ENCODE data around the gene SLC13A4.

DNA sequence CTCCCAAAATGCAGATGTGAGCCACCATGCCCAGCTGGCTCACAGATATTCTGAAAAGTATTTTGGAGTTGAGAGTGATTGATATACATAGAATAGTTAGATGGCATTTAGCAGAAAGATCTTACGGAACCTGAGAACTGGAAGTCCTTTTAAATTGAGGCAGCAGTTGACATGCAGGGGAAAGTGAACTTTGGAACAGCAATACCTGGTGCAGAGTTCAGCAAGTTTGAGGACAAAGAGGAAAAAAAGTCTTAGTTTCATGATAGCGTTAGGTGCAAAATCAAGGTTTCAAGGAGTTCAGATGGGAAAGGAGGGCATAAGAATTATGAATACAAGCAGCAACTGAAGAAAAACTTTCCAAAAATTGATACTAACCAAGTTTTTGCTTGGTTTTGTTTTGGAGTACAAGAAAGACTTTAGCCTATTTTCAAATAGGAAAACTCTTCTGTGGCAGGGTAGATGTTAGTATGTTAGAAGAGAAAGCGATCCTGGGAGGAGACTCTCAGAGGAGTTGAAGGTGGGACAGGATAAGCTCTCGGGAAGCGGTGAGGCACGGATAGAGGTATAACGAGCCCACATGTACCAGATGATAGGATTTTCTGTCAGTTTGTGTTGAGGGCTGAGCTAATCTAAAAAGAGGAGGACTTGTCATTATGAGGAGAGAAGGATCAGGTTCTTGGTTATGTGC is 93.7 kb downstream of the SLC13A4 start:
- TF ChIP-seq, protein P1, sequence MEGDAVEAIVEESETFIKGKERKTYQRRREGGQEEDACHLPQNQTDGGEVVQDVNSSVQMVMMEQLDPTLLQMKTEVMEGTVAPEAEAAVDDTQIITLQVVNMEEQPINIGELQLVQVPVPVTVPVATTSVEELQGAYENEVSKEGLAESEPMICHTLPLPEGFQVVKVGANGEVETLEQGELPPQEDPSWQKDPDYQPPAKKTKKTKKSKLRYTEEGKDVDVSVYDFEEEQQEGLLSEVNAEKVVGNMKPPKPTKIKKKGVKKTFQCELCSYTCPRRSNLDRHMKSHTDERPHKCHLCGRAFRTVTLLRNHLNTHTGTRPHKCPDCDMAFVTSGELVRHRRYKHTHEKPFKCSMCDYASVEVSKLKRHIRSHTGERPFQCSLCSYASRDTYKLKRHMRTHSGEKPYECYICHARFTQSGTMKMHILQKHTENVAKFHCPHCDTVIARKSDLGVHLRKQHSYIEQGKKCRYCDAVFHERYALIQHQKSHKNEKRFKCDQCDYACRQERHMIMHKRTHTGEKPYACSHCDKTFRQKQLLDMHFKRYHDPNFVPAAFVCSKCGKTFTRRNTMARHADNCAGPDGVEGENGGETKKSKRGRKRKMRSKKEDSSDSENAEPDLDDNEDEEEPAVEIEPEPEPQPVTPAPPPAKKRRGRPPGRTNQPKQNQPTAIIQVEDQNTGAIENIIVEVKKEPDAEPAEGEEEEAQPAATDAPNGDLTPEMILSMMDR (IDR thresholded peaks at IDR 0.05; ENCODE audit: insufficient read depth, low read length) = no peak
- TF ChIP-seq, protein P2, sequence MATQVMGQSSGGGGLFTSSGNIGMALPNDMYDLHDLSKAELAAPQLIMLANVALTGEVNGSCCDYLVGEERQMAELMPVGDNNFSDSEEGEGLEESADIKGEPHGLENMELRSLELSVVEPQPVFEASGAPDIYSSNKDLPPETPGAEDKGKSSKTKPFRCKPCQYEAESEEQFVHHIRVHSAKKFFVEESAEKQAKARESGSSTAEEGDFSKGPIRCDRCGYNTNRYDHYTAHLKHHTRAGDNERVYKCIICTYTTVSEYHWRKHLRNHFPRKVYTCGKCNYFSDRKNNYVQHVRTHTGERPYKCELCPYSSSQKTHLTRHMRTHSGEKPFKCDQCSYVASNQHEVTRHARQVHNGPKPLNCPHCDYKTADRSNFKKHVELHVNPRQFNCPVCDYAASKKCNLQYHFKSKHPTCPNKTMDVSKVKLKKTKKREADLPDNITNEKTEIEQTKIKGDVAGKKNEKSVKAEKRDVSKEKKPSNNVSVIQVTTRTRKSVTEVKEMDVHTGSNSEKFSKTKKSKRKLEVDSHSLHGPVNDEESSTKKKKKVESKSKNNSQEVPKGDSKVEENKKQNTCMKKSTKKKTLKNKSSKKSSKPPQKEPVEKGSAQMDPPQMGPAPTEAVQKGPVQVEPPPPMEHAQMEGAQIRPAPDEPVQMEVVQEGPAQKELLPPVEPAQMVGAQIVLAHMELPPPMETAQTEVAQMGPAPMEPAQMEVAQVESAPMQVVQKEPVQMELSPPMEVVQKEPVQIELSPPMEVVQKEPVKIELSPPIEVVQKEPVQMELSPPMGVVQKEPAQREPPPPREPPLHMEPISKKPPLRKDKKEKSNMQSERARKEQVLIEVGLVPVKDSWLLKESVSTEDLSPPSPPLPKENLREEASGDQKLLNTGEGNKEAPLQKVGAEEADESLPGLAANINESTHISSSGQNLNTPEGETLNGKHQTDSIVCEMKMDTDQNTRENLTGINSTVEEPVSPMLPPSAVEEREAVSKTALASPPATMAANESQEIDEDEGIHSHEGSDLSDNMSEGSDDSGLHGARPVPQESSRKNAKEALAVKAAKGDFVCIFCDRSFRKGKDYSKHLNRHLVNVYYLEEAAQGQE (IDR thresholded peaks at IDR 0.05; ENCODE audit: insufficient replicate concordance, low read depth) = no peak
- no peak for TF ChIP-seq GABPA (IDR thresholded peaks at IDR 0.05; ENCODE audit: low read depth)

Data from HL-60 (cell line).